ENCODE results near the gene CIC.

Gene CIC

GRCh38 chr19:42244347-42245220 lies 24.5 kb upstream of the CIC start:
- Histone ChIP-seq H3K4me3 (ENCODE audit: low read length) (peak overlapping the region; percentile 39; the same call in 1 of the 2 replicates), H3K27ac (ENCODE audit: low read length) (no peak overlapping the region), H3K36me3 (ENCODE audit: control insufficient read depth, insufficient read depth, low read length) (peaks cover 6% of the 10 kb centered on the region), H3K9me3 (ENCODE audit: control insufficient read depth, insufficient read depth, low read length) (no peaks in the 10 kb centered on the region), H3K4me1 (ENCODE audit: control insufficient read depth, insufficient read depth, low read length) (peaks cover 4% of the 10 kb centered on the region), H3K27me3 (ENCODE audit: control insufficient read depth, insufficient read depth, low read length) (no peaks in the 10 kb centered on the region)
- no CpG with 5 or more reads among the region's 45 CpGs for WGBS (ENCODE audit: insufficient coverage, insufficient read length)
- DNase-seq (ENCODE audit: low read depth, low spot score), result peak; percentile 90

GRCh38 chr19:42245231-42245630 lies 23.8 kb upstream of the CIC start:
- H3K27ac ChIP-seq (ENCODE audit: low read length), result no peak overlapping the region
- no peak overlapping the region for H3K4me3 ChIP-seq (ENCODE audit: low read length)
- peaks cover 4% of the 10 kb centered on the region for H3K4me1 ChIP-seq (ENCODE audit: control insufficient read depth, insufficient read depth, low read length)
- DNase-seq (ENCODE audit: low read depth, low spot score), result no peak
- no CpG with 5 or more reads among the region's 10 CpGs for WGBS (ENCODE audit: insufficient coverage, insufficient read length)
- H3K36me3 ChIP-seq (ENCODE audit: control insufficient read depth, insufficient read depth, low read length), result peaks cover 4% of the 10 kb centered on the region; the same call in 1 of the 2 replicates
- H3K9me3 ChIP-seq (ENCODE audit: control insufficient read depth, insufficient read depth, low read length), result no peaks in the 10 kb centered on the region
- H3K27me3 ChIP-seq (ENCODE audit: control insufficient read depth, insufficient read depth, low read length), result no peaks in the 10 kb centered on the region

- no peak for DNase-seq (ENCODE audit: low read depth, low spot score)
- H3K27ac ChIP-seq (ENCODE audit: low read length), result no peak overlapping the region
- H3K9me3 ChIP-seq (ENCODE audit: control insufficient read depth, insufficient read depth, low read length), result no peaks in the 10 kb centered on the region
- H3K36me3 ChIP-seq (ENCODE audit: control insufficient read depth, insufficient read depth, low read length), result peaks cover 7% of the 10 kb centered on the region; the same call in 1 of the 2 replicates
- no CpG with 5 or more reads among the region's 10 CpGs for WGBS (ENCODE audit: insufficient coverage, insufficient read length)
- peaks cover 6% of the 10 kb centered on the region for H3K4me1 ChIP-seq (ENCODE audit: control insufficient read depth, insufficient read depth, low read length)
- no peaks in the 10 kb centered on the region for H3K27me3 ChIP-seq (ENCODE audit: control insufficient read depth, insufficient read depth, low read length)
- no peak overlapping the region for H3K4me3 ChIP-seq (ENCODE audit: low read length)
Measured at GRCh38 chr19:42246143-42246921, 22.7 kb upstream of the CIC start.

GRCh38 chr19:42246922-42247639 lies 22.0 kb upstream of the CIC start:
- no CpG with 5 or more reads among the region's 7 CpGs for WGBS (ENCODE audit: insufficient coverage, insufficient read length)
- H3K27ac ChIP-seq (ENCODE audit: low read length), result no peak overlapping the region
- DNase-seq (ENCODE audit: low read depth, low spot score), result no peak

GRCh38 chr19:42247640-42248199 lies 21.3 kb upstream of the CIC start:
- WGBS (ENCODE audit: insufficient coverage, insufficient read length), result no CpG with 5 or more reads among the region's 6 CpGs
- no peak for DNase-seq (ENCODE audit: low read depth, low spot score)
- peaks cover 7% of the 10 kb centered on the region; the same call in 1 of the 2 replicates for H3K36me3 ChIP-seq (ENCODE audit: control insufficient read depth, insufficient read depth, low read length)
- no peaks in the 10 kb centered on the region for H3K27me3 ChIP-seq (ENCODE audit: control insufficient read depth, insufficient read depth, low read length)
- H3K27ac ChIP-seq (ENCODE audit: low read length), result no peak overlapping the region
- peaks cover 14% of the 10 kb centered on the region for H3K4me1 ChIP-seq (ENCODE audit: control insufficient read depth, insufficient read depth, low read length)
- no peaks in the 10 kb centered on the region for H3K9me3 ChIP-seq (ENCODE audit: control insufficient read depth, insufficient read depth, low read length)
- H3K4me3 ChIP-seq (ENCODE audit: low read length), result no peak overlapping the region

More at GRCh38 chr19:42246922-42247639, 22.0 kb upstream of the CIC start:
- Histone ChIP-seq H3K4me3 (ENCODE audit: low read length) (no peak overlapping the region), H3K9me3 (ENCODE audit: control insufficient read depth, insufficient read depth, low read length) (no peaks in the 10 kb centered on the region), H3K27me3 (ENCODE audit: control insufficient read depth, insufficient read depth, low read length) (no peaks in the 10 kb centered on the region), H3K4me1 (ENCODE audit: control insufficient read depth, insufficient read depth, low read length) (peaks cover 10% of the 10 kb centered on the region), H3K36me3 (ENCODE audit: control insufficient read depth, insufficient read depth, low read length) (peaks cover 7% of the 10 kb centered on the region; the same call in 1 of the 2 replicates)

GRCh38 chr19:42248270-42249148 lies 20.5 kb upstream of the CIC start:
- no peak for DNase-seq (ENCODE audit: low read depth, low spot score)
- H3K9me3 ChIP-seq (ENCODE audit: control insufficient read depth, insufficient read depth, low read length), result no peaks in the 10 kb centered on the region
- H3K4me3 ChIP-seq (ENCODE audit: low read length), result no peak overlapping the region
- H3K36me3 ChIP-seq (ENCODE audit: control insufficient read depth, insufficient read depth, low read length), result peaks cover 7% of the 10 kb centered on the region; the same call in 1 of the 2 replicates
- H3K27ac ChIP-seq (ENCODE audit: low read length), result no peak overlapping the region
- H3K4me1 ChIP-seq (ENCODE audit: control insufficient read depth, insufficient read depth, low read length), result peaks cover 15% of the 10 kb centered on the region
- no CpG with 5 or more reads among the region's 41 CpGs for WGBS (ENCODE audit: insufficient coverage, insufficient read length)
- H3K27me3 ChIP-seq (ENCODE audit: control insufficient read depth, insufficient read depth, low read length), result no peaks in the 10 kb centered on the region

GRCh38 chr19:42249149-42249750 lies 19.8 kb upstream of the CIC start:
- Histone ChIP-seq H3K4me1 (ENCODE audit: control insufficient read depth, insufficient read depth, low read length) (peaks cover 15% of the 10 kb centered on the region), H3K4me3 (ENCODE audit: low read length) (no peak overlapping the region), H3K9me3 (ENCODE audit: control insufficient read depth, insufficient read depth, low read length) (no peaks in the 10 kb centered on the region), H3K36me3 (ENCODE audit: control insufficient read depth, insufficient read depth, low read length) (peaks cover 7% of the 10 kb centered on the region; the same call in 1 of the 2 replicates), H3K27ac (ENCODE audit: low read length) (no peak overlapping the region), H3K27me3 (ENCODE audit: control insufficient read depth, insufficient read depth, low read length) (no peaks in the 10 kb centered on the region)
- DNase-seq (ENCODE audit: low read depth, low spot score), result no peak
- no CpG with 5 or more reads among the region's 36 CpGs for WGBS (ENCODE audit: insufficient coverage, insufficient read length)

GRCh38 chr19:42249769-42250168 lies 19.3 kb upstream of the CIC start:
- no peak for DNase-seq (ENCODE audit: low read depth, low spot score)
- peaks cover 15% of the 10 kb centered on the region for H3K4me1 ChIP-seq (ENCODE audit: control insufficient read depth, insufficient read depth, low read length)
- H3K9me3 ChIP-seq (ENCODE audit: control insufficient read depth, insufficient read depth, low read length), result no peaks in the 10 kb centered on the region
- no peaks in the 10 kb centered on the region for H3K27me3 ChIP-seq (ENCODE audit: control insufficient read depth, insufficient read depth, low read length)
- WGBS (ENCODE audit: insufficient coverage, insufficient read length), result no CpG with 5 or more reads among the region's 6 CpGs
- H3K36me3 ChIP-seq (ENCODE audit: control insufficient read depth, insufficient read depth, low read length), result peaks cover 7% of the 10 kb centered on the region; the same call in 1 of the 2 replicates
- H3K4me3 ChIP-seq (ENCODE audit: low read length), result no peak overlapping the region
- H3K27ac ChIP-seq (ENCODE audit: low read length), result no peak overlapping the region

- Histone ChIP-seq H3K4me3 (ENCODE audit: low read length) (no peak overlapping the region), H3K36me3 (ENCODE audit: control insufficient read depth, insufficient read depth, low read length) (peaks cover 7% of the 10 kb centered on the region; the same call in 1 of the 2 replicates), H3K27ac (ENCODE audit: low read length) (no peak overlapping the region), H3K9me3 (ENCODE audit: control insufficient read depth, insufficient read depth, low read length) (no peaks in the 10 kb centered on the region), H3K4me1 (ENCODE audit: control insufficient read depth, insufficient read depth, low read length) (peaks cover 15% of the 10 kb centered on the region), H3K27me3 (ENCODE audit: control insufficient read depth, insufficient read depth, low read length) (no peaks in the 10 kb centered on the region)
- WGBS (ENCODE audit: insufficient coverage, insufficient read length), result no CpG with 5 or more reads among the region's 15 CpGs
- no peak for DNase-seq (ENCODE audit: low read depth, low spot score)
Measured at GRCh38 chr19:42250183-42250665, 18.8 kb upstream of the CIC start.

All from iPS DF 6.9 (cell line).